DND-41 (cell line): Measurements from ENCODE around the gene HPDL.
"Not testable (repeated sequence)": the region's sequence is repeated elsewhere in the genome, so short reads cannot be mapped to it uniquely, and the experiment has no call there.

Experiments
- ATAC-seq: fragments of 200-7000 bp; cut with Tn5 transposase; 3 replicates; pipeline ENCODE4 v1.9.1; 2021; ENCODE audit warnings: low read depth; ENCODE audit not compliant: insufficient read depth
- DNase-seq: peaks from one replicate; pipeline ENCODE4 v3.0.0-alpha.2; 2020
- H2AFZ ChIP-seq: 2 replicates; pipeline ENCODE4 v1.6.0; 2012; ENCODE audit warnings: low read depth, low read length
- H3K27ac ChIP-seq: 2 replicates; pipeline ENCODE4 v1.5.1; 2012; ENCODE audit warnings: low read length, inconsistent platforms
- H3K27me3 ChIP-seq: fragments of 200-600 bp; sonication (generic); 2 replicates; pipeline ENCODE4 v1.6.0; 2012; ENCODE audit warnings: low read length, mild to moderate bottlenecking, inconsistent platforms; ENCODE audit not compliant: insufficient read depth, poor library complexity
- H3K36me3 ChIP-seq: 2 replicates; pipeline ENCODE4 v1.5.1; 2012; ENCODE audit warnings: low read length, inconsistent platforms; ENCODE audit not compliant: insufficient read depth
- H3K4me1 ChIP-seq: 2 replicates; pipeline ENCODE4 v1.5.1; 2012; ENCODE audit warnings: mild to moderate bottlenecking, low read length; ENCODE audit not compliant: insufficient read depth
- H3K4me2 ChIP-seq: 2 replicates; pipeline ENCODE4 v1.6.0; 2012; ENCODE audit warnings: mild to moderate bottlenecking, moderate library complexity, low read length, inconsistent platforms; ENCODE audit not compliant: insufficient read depth
- H3K4me3 ChIP-seq, 2 experiments: fragments of 200-600 bp in 1 of 2; shearing (Covaris generic) in 1 of 2; 2 replicates each; pipeline ENCODE4 v1.5.1; 2012 to 2016; ENCODE audit warnings: inconsistent platforms in 2 of 2, low read length in 2 of 2, mild to moderate bottlenecking in 2 of 2, low read depth in 1 of 2, moderate library complexity in 1 of 2
- H3K79me2 ChIP-seq: 2 replicates; pipeline ENCODE4 v1.6.0; 2012; ENCODE audit warnings: low read length, inconsistent platforms; ENCODE audit not compliant: insufficient read depth
- H3K9ac ChIP-seq: 2 replicates; pipeline ENCODE4 v1.6.0; 2012; ENCODE audit warnings: low read depth, mild to moderate bottlenecking, inconsistent platforms, low read length, moderate library complexity
- H3K9me3 ChIP-seq: 2 replicates; pipeline ENCODE4 v1.5.1; 2012; ENCODE audit warnings: low read length, moderate library complexity, mild to moderate bottlenecking, inconsistent platforms; ENCODE audit not compliant: insufficient read depth, severe bottlenecking
- H4K20me1 ChIP-seq: 2 replicates; pipeline ENCODE4 v1.6.0; 2012; ENCODE audit warnings: low read length; ENCODE audit not compliant: insufficient read depth
- CTCF ChIP-seq: IDR thresholded peaks from 2 replicates; pipeline ENCODE4 v1.5.1; 2012; ENCODE audit warnings: borderline replicate concordance, low read length, moderate library complexity, mild to moderate bottlenecking; ENCODE audit not compliant: poor library complexity, severe bottlenecking; ENCODE audit errors: extremely low read depth
- EZH2 ChIP-seq: IDR thresholded peaks from 3 replicates; pipeline ENCODE4 v1.6.1; 2012; ENCODE audit warnings: borderline replicate concordance, low read depth, mild to moderate bottlenecking, moderate library complexity, low read length, inconsistent platforms; ENCODE audit not compliant: severe bottlenecking

HPDL gene

GRCh38 chr1:45326627-45327623, at the start of gene HPDL:
Gene HPDL, plus strand, starts transcription at chr1:45326895. Its CDS starts 254 bp downstream, at chr1:45327149.
- Histone ChIP-seq H4K20me1 (no peaks in the 10 kb centered on the region), H2AFZ (peak within 1 kb of the TSS; percentile 94), H3K27ac (peak within 1 kb of the TSS; percentile 53), H3K9ac (peak within 1 kb of the TSS; percentile 55), H3K27me3 (no peaks in the 10 kb centered on the region), H3K79me2 (peaks cover 6% of the 10 kb centered on the region; the same call in 1 of the 2 replicates), H3K9me3 (no peaks in the 10 kb centered on the region), H3K4me2 (peak within 1 kb of the TSS; percentile 87), H3K4me1 (peaks cover 29% of the 10 kb centered on the region), H3K4me3 (peak within 1 kb of the TSS in 1 of 2 experiments; percentile 63; a peak in 3 of 4 replicates), H3K36me3 (peaks cover 23% of the 10 kb centered on the region)
- ATAC-seq (peak; percentile 89), DNase-seq (peak; percentile 86)
- TF ChIP-seq EZH2 (no peak), CTCF (peak; percentile 11)

DNA sequence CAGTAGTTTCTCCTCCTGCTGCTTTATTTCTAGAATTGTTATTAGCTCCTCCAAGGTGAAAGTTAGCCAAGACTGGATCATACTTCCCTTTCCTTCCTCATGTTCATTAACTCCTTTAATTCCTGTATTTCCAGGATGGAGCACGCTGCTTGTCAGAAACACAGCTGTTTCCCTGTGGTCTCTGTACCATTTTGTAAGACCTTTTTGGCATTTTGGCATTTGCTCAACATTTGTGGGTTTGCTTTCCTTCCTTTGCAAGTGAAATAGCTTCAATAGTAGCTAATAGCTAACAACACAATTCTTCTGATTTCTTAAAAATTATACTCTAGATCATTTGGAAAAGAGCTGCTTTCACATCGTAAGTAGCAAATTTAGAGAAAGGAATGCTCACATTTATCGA, 44.3 kb upstream of the HPDL start:
- H3K4me3 ChIP-seq, result no peak overlapping the region
- TF ChIP-seq EZH2 (no peak), CTCF (no peak)
- H3K27me3 ChIP-seq, result no peaks in the 10 kb centered on the region
- no peaks in the 10 kb centered on the region for H3K4me1 ChIP-seq
- ATAC-seq (no peak), DNase-seq (no peak)
- H3K4me2 ChIP-seq, result no peak overlapping the region
- H3K79me2 ChIP-seq, result no peaks in the 10 kb centered on the region
- no peaks in the 10 kb centered on the region for H3K36me3 ChIP-seq
- H3K27ac ChIP-seq, result no peak overlapping the region
- H3K9me3 ChIP-seq, result no peaks in the 10 kb centered on the region
- H3K9ac ChIP-seq, result no peak overlapping the region
- no peak overlapping the region for H2AFZ ChIP-seq
- no peaks in the 10 kb centered on the region for H4K20me1 ChIP-seq

DNA sequence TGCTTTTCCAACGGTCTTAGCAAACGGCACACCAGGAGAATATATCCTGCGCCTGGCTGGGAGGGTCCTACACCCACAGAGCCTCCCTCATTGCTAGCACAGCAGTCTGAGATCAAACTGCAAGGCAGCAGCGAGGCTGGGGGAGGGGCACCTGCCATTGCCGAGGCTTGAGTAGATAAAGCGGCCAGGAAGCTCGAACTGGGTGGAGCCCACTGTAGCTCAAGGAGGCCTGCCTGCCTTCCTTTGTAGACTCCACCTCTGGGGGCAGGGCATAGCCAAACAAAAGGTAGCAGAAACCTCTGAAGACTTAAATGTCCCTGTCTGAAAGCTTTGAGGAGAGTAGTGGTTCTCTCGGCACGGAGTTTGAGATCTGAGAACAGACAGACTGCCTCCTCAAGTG, 41.8 kb upstream of the HPDL start:
- not testable (repeated sequence) for H3K27me3 ChIP-seq, H3K27ac ChIP-seq, ATAC-seq, H2AFZ ChIP-seq, H3K4me2 ChIP-seq, H3K9ac ChIP-seq, H3K36me3 ChIP-seq, DNase-seq, H4K20me1 ChIP-seq, H3K9me3 ChIP-seq, H3K4me3 ChIP-seq, H3K4me1 ChIP-seq, H3K79me2 ChIP-seq

- not testable (repeated sequence) for H4K20me1 ChIP-seq, H3K27ac ChIP-seq, H3K4me2 ChIP-seq, H3K4me1 ChIP-seq, H3K9ac ChIP-seq, H3K36me3 ChIP-seq, H2AFZ ChIP-seq, H3K27me3 ChIP-seq, H3K4me3 ChIP-seq, H3K9me3 ChIP-seq, ATAC-seq, H3K79me2 ChIP-seq, DNase-seq
Measured at GRCh38 chr1:45286521-45286920, 40.2 kb upstream of the HPDL start.

GRCh38 chr1:45291002-45291401, 35.7 kb upstream of the HPDL start:
- H3K27ac ChIP-seq, H3K36me3 ChIP-seq, H3K4me2 ChIP-seq, H2AFZ ChIP-seq, H3K9ac ChIP-seq, H4K20me1 ChIP-seq, H3K79me2 ChIP-seq, DNase-seq, H3K4me3 ChIP-seq, H3K4me1 ChIP-seq, H3K9me3 ChIP-seq, ATAC-seq, H3K27me3 ChIP-seq: not testable (repeated sequence)
